ENCODE results near the gene HOXB8. TPM values are rescaled to one million over a fixed set of nuclear protein-coding genes. Genes with fewer than 3 reads are reported as not detected.

Gene HOXB8
- total RNA-seq, 2 donors from 2014 or later: not detected

GRCh38 chr17:48566717-48567116 lies 48.4 kb downstream of the HOXB8 start:
- H3K9me3 Mint-ChIP-seq: no peaks in the 10 kb centered on the region
- H3K27ac ChIP-seq (ENCODE audit: low read depth, low read length): no peak overlapping the region
- peaks cover 13% of the 10 kb centered on the region for H3K4me1 ChIP-seq (ENCODE audit: control insufficient read depth, insufficient read depth, low read length)
- H3K9ac ChIP-seq (ENCODE audit: extremely low read depth, low read length, poor library complexity, severe bottlenecking): no peak overlapping the region
- no peaks in the 10 kb centered on the region for H3K36me3 ChIP-seq (ENCODE audit: control insufficient read depth, insufficient read depth, low read length)
- DNase-seq: no peak
- TF ChIP-seq CTCF (conservative IDR thresholded peaks at IDR 0.05): no peak
- peaks cover 99% of the 10 kb centered on the region for H3K27me3 ChIP-seq (ENCODE audit: control insufficient read depth, insufficient read depth, low read length, poor library complexity, severe bottlenecking)
- no peak overlapping the region for H3K27ac Mint-ChIP-seq
- H3K27me3 Mint-ChIP-seq (ENCODE audit: insufficient read depth): peaks cover 23% of the 10 kb centered on the region
- H3K36me3 Mint-ChIP-seq (ENCODE audit: low read depth): no peaks in the 10 kb centered on the region
- H3K9me3 ChIP-seq (ENCODE audit: control insufficient read depth, low read length): peaks cover 13% of the 10 kb centered on the region
- WGBS, 2 experiments (ENCODE audit: insufficient coverage in 1 of 2, insufficient read length in 1 of 2): 0% methylated on average over 1 of the region's 2 CpGs; no CpG with 5 or more reads in 1 of the 2 experiments
- no peak overlapping the region for H3K4me3 Mint-ChIP-seq
- H3K4me1 Mint-ChIP-seq: peaks cover 16% of the 10 kb centered on the region
- H3K4me3 ChIP-seq (ENCODE audit: low read length): no peak overlapping the region

GRCh38 chr17:48565925-48566710 lies 49.0 kb downstream of the HOXB8 start:
- H3K4me1 ChIP-seq (ENCODE audit: control insufficient read depth, insufficient read depth, low read length): peaks cover 9% of the 10 kb centered on the region
- 18 to 37% methylated on average over 2 to 4 of the region's 4 CpGs for WGBS, 2 experiments (ENCODE audit: insufficient coverage in 1 of 2, insufficient read length in 1 of 2)

GRCh38 chr17:48565022-48565554 lies 50.0 kb downstream of the HOXB8 start:
- no peak for TF ChIP-seq CTCF (conservative IDR thresholded peaks at IDR 0.05)
- Histone ChIP-seq H3K9me3 (ENCODE audit: control insufficient read depth, low read length) (peaks cover 13% of the 10 kb centered on the region), H3K36me3 (ENCODE audit: control insufficient read depth, insufficient read depth, low read length) (no peaks in the 10 kb centered on the region), H3K9ac (ENCODE audit: extremely low read depth, low read length, poor library complexity, severe bottlenecking) (no peak overlapping the region), H3K27me3 (ENCODE audit: control insufficient read depth, insufficient read depth, low read length, poor library complexity, severe bottlenecking) (peaks cover 99% of the 10 kb centered on the region), H3K4me3 (ENCODE audit: low read length) (peak overlapping the region; percentile 71), H3K27ac (ENCODE audit: low read depth, low read length) (no peak overlapping the region), H3K4me1 (ENCODE audit: control insufficient read depth, insufficient read depth, low read length) (peaks cover 2% of the 10 kb centered on the region)
- Mint-ChIP-seq H3K4me3 (peak overlapping the region; percentile 13), H3K4me1 (peaks cover 4% of the 10 kb centered on the region), H3K27ac (no peak overlapping the region), H3K27me3 (ENCODE audit: insufficient read depth) (peaks cover 39% of the 10 kb centered on the region), H3K9me3 (no peaks in the 10 kb centered on the region), H3K36me3 (ENCODE audit: low read depth) (no peaks in the 10 kb centered on the region)
- WGBS, 2 experiments (ENCODE audit: insufficient coverage in 1 of 2, insufficient read length in 1 of 2): 11 to 38% methylated on average over 2 of the region's 2 CpGs
- peak; percentile 68 for DNase-seq

More at GRCh38 chr17:48565925-48566710, 49.0 kb downstream of the HOXB8 start:
- H3K9me3 Mint-ChIP-seq: no peaks in the 10 kb centered on the region
- peaks cover 29% of the 10 kb centered on the region for H3K27me3 Mint-ChIP-seq (ENCODE audit: insufficient read depth)
- no peak for DNase-seq
- peak overlapping the region; percentile 37 for H3K27ac ChIP-seq (ENCODE audit: low read depth, low read length)
- no peak overlapping the region for H3K4me3 ChIP-seq (ENCODE audit: low read length)
- H3K27ac Mint-ChIP-seq: no peak overlapping the region
- no peak overlapping the region for H3K4me3 Mint-ChIP-seq
- H3K9ac ChIP-seq (ENCODE audit: extremely low read depth, low read length, poor library complexity, severe bottlenecking): no peak overlapping the region
- peaks cover 99% of the 10 kb centered on the region for H3K27me3 ChIP-seq (ENCODE audit: control insufficient read depth, insufficient read depth, low read length, poor library complexity, severe bottlenecking)
- H3K36me3 ChIP-seq (ENCODE audit: control insufficient read depth, insufficient read depth, low read length): no peaks in the 10 kb centered on the region
- TF ChIP-seq CTCF (conservative IDR thresholded peaks at IDR 0.05): no peak
- H3K4me1 Mint-ChIP-seq: peaks cover 13% of the 10 kb centered on the region
- H3K36me3 Mint-ChIP-seq (ENCODE audit: low read depth): no peaks in the 10 kb centered on the region
- H3K9me3 ChIP-seq (ENCODE audit: control insufficient read depth, low read length): peaks cover 13% of the 10 kb centered on the region
